Iris pigment epithelial cell (primary cell): ENCODE measurements around the gene FAS.

Experiments
- DNase-seq: peaks from one replicate; pipeline ENCODE4 v3.0.0-alpha.2; 2011; ENCODE audit warnings: low read depth

FAS gene

DNA sequence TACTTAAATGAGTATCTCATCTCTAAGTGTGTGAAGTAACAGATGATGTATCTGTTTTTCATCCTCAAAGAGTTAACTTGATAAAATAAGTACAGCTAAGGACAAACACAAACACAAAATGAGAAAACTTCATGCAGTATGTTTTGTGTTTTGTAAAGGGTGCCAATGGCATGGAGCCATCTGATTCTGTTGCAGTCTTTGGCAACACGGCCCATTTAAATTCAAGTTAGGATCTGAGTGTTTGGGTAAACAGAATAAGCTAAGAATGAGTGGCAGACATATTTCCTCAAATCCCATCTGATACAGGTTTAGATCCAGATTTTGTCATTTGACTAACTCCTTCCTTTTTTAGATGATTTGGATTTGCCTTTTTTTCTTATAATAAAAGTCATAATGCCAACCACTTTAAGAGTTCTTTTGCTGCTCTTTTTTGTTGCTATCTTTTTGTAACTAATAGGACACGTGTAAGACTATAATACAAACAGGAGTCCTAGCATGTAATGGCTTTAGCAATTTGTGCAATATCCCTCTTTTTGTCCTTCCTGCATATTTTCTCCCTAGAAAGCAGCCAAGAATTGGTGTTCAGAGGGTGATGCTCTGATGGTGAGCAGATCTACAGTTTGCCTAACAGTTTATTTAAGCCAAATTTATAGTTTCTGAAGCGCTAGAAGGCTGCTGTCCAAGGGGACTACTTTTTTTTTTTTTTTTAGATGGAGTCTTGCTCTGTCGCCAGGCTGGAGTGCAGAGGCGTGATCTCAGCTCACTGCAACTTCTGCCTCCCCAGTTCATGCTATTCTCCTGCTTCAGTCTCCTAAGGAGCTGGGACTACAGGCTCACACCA lies 19.2 kb upstream of the FAS start:
- DNase-seq: no peak

DNA sequence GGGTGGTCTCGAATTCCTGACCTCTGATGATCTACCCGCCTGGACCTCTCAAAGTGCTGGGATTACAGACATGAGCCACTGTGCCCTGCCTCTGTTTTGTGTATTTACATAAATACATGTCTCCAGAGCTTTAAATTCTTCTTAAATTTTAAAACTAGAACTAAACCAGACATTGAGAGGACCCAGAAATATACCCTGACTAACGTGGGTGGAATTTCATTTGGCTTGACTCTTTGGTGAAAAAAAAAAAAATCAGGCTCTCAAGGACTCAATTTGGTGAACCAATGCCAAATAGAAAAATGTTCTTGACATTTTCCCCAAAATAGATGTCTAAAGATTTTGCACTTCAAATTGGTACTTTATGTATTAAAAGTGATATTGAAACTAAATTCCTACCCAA lies 16.6 kb upstream of the FAS start:
- peak; percentile 45 for DNase-seq

DNA sequence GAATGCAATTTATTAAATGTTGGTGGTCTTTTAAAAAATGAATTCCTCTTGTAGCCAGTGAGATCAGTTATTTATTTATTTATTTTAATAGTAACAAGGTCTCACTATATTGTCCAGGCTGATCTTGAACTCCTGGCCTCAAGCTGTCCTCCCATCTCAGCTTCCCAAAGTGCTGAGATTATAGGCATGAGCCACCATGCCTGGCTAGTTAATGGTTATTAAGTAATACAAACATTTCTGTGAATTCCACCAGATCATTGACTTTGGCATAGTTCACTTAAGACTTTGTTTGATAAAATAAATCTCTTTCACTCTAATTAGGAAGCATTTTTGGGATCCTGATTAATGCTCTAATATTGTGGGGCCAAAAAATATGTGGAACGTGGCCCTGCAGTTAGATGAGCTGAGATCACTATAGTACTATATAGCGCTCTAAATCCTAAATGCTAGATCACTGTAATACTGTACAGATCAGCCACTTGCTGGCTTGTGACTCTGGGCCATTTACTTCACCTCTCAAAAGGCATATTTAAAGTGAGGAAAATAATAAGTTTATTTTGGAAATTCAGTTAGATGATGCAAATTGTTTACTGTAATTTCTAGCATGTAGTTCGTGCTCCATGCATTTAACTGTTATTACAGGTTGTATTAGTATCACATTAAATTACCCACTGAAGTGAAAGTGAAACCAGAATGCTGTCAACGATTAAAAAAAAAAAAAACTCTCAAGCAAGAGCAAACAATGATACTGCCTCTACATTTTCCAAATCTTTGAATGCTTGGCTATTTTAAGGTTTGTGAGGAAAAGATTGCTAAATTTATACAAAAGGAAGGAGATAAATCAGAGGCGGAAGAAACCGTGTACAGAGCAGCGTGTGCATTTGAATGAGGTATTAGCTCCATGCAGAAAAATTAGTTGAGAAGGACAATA lies 15.9 kb upstream of the FAS start:
- peak; percentile 49 for DNase-seq

GRCh38 chr10:88975377-88975720 lies 15.2 kb upstream of the FAS start:
- no peak for DNase-seq

GRCh38 chr10:88978463-88978862 lies 12.1 kb upstream of the FAS start:
- no peak for DNase-seq

GRCh38 chr10:88979153-88979562 lies 11.4 kb upstream of the FAS start:
- DNase-seq: peak; percentile 80

- no peak for DNase-seq
Measured at GRCh38 chr10:88979603-88980002, 11.0 kb upstream of the FAS start.

DNA sequence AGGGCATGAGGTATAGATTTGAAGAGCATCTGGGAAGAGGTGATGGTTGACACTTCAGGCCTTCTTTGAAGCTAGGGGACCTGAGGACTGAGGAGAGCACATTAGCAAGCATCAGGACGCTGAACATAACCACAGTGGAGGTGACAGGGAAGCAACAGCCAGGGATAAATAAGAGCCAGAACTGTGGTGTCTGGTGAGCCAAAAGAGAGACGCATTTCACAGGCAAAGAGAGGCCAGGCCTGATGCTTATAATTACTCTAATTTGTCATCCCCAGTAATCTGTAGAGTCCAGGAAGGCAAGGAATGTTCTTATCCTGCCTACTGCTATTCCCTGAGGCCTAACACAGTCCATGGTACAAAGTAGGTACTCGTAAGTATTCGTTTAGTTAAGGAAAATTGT lies 10.4 kb upstream of the FAS start:
- no peak for DNase-seq

GRCh38 chr10:88980800-88981199 lies 9.8 kb upstream of the FAS start:
- no peak for DNase-seq

- no peak for DNase-seq
Measured at GRCh38 chr10:88981435-88981834, 9.2 kb upstream of the FAS start.

- no peak for DNase-seq
Measured at GRCh38 chr10:88982366-88982765, 8.2 kb upstream of the FAS start.

DNA sequence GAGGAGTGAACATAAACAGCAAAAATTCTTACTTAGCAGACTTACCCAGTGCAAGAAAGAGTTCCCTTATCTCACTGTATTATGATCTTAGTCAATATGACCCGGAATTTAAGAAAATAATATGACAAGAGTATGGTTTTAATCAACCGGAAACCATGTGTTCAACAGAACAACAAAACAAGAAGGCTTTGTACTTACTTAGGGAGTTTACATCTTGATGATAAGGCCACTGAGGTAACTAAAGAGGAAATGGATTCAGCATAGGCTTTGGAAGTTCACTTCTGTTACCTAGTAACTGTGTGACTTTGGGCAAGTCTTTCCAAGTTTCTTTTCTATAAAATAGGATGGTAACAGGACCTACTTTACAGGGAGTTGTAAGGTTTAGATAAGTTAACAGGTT lies 7.4 kb upstream of the FAS start:
- DNase-seq: peak; percentile 42

DNA sequence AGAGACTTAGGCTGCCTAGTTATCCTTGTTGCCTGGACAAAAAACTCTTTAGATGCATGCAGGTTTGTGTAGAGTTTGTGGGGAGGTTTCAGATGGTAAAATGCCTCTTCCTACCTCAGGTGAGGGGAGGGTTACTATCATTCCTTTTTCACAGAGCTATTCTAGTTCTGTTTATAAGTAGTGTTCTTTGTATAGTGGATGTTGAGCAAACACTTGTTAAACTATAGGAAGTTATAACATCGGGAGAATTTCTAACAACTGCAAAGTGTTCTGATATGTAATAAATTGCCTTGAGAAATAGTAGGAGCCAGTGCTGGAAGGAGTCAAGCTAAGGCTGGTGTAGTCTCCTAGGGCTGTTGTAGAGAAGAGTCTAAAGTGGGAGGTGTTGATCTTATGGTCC lies 6.7 kb upstream of the FAS start:
- no peak for DNase-seq

DNA sequence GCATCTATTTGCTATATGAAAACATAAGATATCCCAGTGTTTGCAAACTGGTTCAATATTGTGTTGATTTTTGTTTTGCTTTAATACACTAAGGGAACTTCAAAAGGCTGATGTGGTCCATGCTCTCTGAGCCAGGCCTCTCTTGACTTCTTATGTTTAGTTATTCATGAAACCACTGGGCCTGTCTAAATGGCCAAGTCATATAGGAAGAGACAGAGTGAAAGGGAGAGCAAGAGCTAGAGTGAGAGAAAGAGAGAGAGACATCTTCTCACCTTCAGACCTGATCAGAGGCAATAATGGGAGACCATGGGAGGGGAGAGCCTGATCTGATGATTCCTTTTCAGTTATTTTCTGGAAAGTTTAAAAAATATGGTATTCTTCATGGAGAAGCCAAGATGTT lies 6.1 kb upstream of the FAS start:
- no peak for DNase-seq

GRCh38 chr10:88986549-88987242 lies 3.9 kb upstream of the FAS start:
- DNase-seq: no peak

GRCh38 chr10:88987243-88987725 lies 3.3 kb upstream of the FAS start:
- no peak for DNase-seq

- no peak for DNase-seq
Measured at GRCh38 chr10:88987840-88988239, 2.8 kb upstream of the FAS start.

GRCh38 chr10:88989423-88989822 lies 1.2 kb upstream of the FAS start:
- DNase-seq: no peak

DNA sequence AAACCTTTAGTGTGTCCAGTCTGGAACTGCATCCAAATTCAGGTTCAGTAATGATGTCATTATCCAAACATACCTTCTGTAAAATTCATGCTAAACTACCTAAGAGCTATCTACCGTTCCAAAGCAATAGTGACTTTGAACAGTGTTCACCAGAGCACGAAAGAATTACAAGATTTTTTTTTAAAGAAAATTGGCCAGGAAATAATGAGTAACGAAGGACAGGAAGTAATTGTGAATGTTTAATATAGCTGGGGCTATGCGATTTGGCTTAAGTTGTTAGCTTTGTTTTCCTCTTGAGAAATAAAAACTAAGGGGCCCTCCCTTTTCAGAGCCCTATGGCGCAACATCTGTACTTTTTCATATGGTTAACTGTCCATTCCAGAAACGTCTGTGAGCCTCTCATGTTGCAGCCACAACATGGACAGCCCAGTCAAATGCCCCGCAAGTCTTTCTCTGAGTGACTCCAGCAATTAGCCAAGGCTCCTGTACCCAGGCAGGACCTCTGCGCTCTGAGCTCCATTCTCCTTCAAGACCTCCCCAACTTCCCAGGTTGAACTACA lies 694 bp upstream of the FAS start:
- peak; percentile 95 for DNase-seq

- DNase-seq: peak; percentile 85
Measured at GRCh38 chr10:88991161-88991898, 732 bp downstream of the FAS start.

DNA sequence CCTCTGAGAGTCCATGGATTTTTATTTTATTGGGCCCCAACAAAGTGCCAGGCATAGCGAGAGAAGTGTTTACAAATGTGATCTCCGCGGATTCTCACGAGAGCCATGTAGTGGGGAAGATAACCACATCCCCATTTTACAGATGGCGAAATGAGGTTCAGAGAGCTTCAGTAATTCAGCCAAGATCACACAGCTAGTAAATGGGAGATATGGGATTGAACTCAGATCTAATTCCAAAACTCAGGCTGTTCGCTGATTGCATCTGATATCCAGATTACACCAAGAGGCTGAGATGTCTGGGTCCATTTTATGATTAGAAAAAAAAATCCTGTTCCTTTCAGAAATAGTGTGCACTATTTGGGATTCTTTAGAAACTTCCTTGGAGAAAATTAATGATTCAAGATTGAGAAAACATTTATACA lies 1.3 kb downstream of the FAS start:
- no peak for DNase-seq
